Ovary (tissue), 3 donors: ENCODE measurements around the gene KCNN1.

ENCODE experiments used
- CTCF ChIP-seq, 3 donors: fragments of 450-650 bp in 2 of 3; fragments of 200-600 bp in 1 of 3; IDR thresholded peaks; one replicate each; pipeline versions ENCODE4 v1.5.1 to v1.8.0; 2016 to 2022; ENCODE audit warnings: antibody characterized with exemption in 3 of 3, mild to moderate bottlenecking in 1 of 3
- EP300 ChIP-seq: sonication (generic); formaldehyde crosslinking; IDR thresholded peaks from one replicate; pipeline ENCODE4 v1.6.1; 2017; ENCODE audit warnings: antibody characterized with exemption
- POLR2A ChIP-seq: fragments of 450-650 bp; IDR thresholded peaks from one replicate; pipeline ENCODE4 v1.6.1; 2017; ENCODE audit warnings: antibody characterized with exemption, mild to moderate bottlenecking, moderate library complexity
- donor health status: DM: no; HTN: no; CAD: no.

- no peak for TF ChIP-seq POLR2A
- no peak for TF ChIP-seq CTCF (IDR thresholded peaks at IDR 0.05)
- no peak for TF ChIP-seq EP300
These were observed 42.6 kb downstream of the KCNN1 start for GRCh38 chr19:18009412-18010066.
